Measurements from ENCODE around the gene ARPC5L. TPM values are rescaled to one million over a fixed set of nuclear protein-coding genes. Genes with fewer than 3 reads are reported as not detected.

ARPC5L gene
- total and polyA plus RNA-seq, 2 experiments from 2014 or later, result 24.3 to 88.8 TPM

DNA sequence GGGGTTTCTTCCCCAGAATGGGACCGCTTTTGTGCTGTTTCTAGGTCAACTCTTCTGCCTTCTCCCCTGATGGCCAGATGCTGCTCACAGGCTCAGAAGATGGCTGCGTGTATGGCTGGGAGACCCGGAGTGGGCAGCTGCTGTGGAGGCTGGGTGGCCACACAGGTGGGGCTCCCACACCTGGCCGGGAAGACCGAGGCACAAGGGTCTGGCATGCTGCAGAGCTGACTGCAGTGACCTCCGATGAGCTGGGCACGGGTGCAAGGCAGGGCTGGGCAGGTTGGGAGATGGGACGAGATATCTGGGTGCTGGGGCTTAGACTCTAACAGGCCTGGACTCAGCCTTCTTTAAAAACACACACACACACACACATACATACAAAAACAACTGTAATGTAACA, 7.8 kb upstream of the ARPC5L start:
- peaks cover 5% of the 10 kb centered on the region for H3K4me1 ChIP-seq (ENCODE audit: low read depth)

DNA sequence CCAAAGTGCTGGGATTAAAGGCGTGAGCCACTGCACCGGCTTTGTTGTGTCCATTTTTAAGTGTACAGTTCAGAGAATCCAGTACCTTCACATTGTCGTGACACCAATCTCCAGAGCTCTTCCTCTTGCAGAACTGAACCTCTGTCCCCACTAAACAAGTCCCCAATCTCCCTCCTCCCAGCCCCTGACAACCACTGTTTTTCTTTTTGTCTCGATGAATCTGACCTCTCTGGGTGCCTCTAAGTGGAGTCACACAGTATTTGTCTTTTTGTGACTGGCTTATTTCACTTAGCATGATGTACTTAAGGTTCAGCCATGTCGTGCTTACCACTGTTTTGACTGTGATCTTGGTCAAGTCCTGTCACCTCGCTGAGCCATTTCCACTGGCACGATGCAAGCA, 7.1 kb upstream of the ARPC5L start:
- Histone ChIP-seq H3K27ac (no peak overlapping the region), H3K36me3 (peaks cover 21% of the 10 kb centered on the region), H3K4me1 (ENCODE audit: low read depth) (peaks cover 5% of the 10 kb centered on the region), H3K9me3 (ENCODE audit: low read depth) (no peaks in the 10 kb centered on the region), H3K4me3 (no peak overlapping the region), H3K27me3 (no peaks in the 10 kb centered on the region)
- TF ChIP-seq, protein P1, sequence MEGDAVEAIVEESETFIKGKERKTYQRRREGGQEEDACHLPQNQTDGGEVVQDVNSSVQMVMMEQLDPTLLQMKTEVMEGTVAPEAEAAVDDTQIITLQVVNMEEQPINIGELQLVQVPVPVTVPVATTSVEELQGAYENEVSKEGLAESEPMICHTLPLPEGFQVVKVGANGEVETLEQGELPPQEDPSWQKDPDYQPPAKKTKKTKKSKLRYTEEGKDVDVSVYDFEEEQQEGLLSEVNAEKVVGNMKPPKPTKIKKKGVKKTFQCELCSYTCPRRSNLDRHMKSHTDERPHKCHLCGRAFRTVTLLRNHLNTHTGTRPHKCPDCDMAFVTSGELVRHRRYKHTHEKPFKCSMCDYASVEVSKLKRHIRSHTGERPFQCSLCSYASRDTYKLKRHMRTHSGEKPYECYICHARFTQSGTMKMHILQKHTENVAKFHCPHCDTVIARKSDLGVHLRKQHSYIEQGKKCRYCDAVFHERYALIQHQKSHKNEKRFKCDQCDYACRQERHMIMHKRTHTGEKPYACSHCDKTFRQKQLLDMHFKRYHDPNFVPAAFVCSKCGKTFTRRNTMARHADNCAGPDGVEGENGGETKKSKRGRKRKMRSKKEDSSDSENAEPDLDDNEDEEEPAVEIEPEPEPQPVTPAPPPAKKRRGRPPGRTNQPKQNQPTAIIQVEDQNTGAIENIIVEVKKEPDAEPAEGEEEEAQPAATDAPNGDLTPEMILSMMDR (IDR thresholded peaks at IDR 0.05; ENCODE audit: low read depth, low read length), result no peak
- no peak for DNase-seq (ENCODE audit: low read depth in 1 of 2, low spot score in 1 of 2)

More for the DNA sequence above, 7.8 kb upstream of the ARPC5L start:
- no peak for DNase-seq (ENCODE audit: low read depth in 1 of 2, low spot score in 1 of 2)
- no peak overlapping the region for H3K27ac ChIP-seq
- H3K36me3 ChIP-seq, result peaks cover 15% of the 10 kb centered on the region
- TF ChIP-seq, protein P1 (IDR thresholded peaks at IDR 0.05; ENCODE audit: low read depth, low read length), result no peak
- H3K4me3 ChIP-seq, result no peak overlapping the region
- H3K27me3 ChIP-seq, result no peaks in the 10 kb centered on the region
- H3K9me3 ChIP-seq (ENCODE audit: low read depth), result no peaks in the 10 kb centered on the region

DNA sequence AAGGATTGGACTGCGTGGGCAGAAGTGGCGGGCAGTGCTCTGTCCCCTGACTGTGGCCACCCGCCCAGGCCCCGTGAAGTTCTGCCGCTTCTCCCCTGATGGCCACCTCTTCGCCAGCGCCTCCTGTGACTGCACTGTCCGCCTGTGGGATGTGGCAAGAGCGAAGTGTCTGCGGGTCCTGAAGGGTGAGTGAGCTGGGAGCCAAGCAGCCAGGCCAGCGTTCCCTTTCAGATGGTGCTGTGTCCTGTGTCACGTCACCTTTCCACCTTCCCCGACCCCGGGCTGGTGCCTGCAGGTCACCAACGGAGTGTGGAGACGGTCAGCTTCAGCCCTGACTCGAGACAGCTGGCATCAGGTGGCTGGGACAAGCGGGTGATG, 6.4 kb upstream of the ARPC5L start:
- H3K36me3 ChIP-seq, result peaks cover 27% of the 10 kb centered on the region
- no peak for DNase-seq (ENCODE audit: low read depth in 1 of 2, low spot score in 1 of 2)
- no peaks in the 10 kb centered on the region for H3K27me3 ChIP-seq
- H3K4me3 ChIP-seq, result no peak overlapping the region
- peaks cover 8% of the 10 kb centered on the region for H3K4me1 ChIP-seq (ENCODE audit: low read depth)
- TF ChIP-seq, protein P1 (IDR thresholded peaks at IDR 0.05; ENCODE audit: low read depth, low read length), result no peak
- peak overlapping the region; percentile 43 for H3K27ac ChIP-seq
- no peaks in the 10 kb centered on the region for H3K9me3 ChIP-seq (ENCODE audit: low read depth)

DNA sequence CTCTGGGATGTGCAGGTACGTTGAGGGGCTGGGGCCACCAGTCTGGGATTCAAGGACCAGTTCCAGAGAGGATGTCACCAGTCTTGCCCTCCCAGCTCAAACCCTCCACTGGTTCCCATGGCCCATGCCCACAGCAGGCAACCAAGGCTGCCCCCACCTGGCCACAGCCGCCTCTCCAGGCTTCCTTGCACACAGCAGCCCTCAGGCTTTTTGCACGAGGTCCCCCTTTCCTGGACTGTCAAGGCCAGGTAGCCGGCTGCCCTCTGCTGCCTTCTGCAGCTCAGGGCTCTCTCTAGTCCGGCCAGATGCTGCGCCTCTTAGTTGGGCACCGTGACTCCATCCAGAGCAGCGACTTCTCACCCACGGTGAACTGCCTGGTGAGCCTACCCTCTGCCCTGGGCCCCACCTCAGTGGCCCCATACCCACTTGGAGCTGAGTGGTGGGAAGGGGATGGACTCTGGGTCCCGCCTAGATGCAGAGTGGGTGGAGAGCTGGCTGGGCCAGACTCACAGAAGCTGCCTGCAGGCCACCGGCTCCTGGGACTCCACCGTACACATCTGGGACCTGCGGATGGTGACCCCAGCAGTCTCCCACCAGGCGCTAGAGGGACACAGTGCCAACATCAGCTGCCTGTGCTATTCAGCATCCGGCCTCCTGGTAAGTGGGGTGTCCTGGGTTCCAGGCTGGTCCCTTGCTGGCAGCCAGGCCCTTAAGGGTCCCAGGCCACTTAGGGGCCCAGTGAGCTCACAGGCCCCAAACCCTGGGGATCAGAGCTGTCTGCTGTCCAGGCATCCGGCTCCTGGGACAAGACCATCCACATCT, 5.8 kb upstream of the ARPC5L start:
- Histone ChIP-seq H3K27ac (peak overlapping the region; percentile 43), H3K27me3 (no peaks in the 10 kb centered on the region), H3K4me3 (no peak overlapping the region), H3K36me3 (peaks cover 27% of the 10 kb centered on the region), H3K4me1 (ENCODE audit: low read depth) (peaks cover 12% of the 10 kb centered on the region), H3K9me3 (ENCODE audit: low read depth) (no peaks in the 10 kb centered on the region)
- DNase-seq (ENCODE audit: low read depth in 1 of 2, low spot score in 1 of 2), result peak; percentile 36 to 37
- TF ChIP-seq, protein P1 (IDR thresholded peaks at IDR 0.05; ENCODE audit: low read depth, low read length), result peak; percentile 33

DNA sequence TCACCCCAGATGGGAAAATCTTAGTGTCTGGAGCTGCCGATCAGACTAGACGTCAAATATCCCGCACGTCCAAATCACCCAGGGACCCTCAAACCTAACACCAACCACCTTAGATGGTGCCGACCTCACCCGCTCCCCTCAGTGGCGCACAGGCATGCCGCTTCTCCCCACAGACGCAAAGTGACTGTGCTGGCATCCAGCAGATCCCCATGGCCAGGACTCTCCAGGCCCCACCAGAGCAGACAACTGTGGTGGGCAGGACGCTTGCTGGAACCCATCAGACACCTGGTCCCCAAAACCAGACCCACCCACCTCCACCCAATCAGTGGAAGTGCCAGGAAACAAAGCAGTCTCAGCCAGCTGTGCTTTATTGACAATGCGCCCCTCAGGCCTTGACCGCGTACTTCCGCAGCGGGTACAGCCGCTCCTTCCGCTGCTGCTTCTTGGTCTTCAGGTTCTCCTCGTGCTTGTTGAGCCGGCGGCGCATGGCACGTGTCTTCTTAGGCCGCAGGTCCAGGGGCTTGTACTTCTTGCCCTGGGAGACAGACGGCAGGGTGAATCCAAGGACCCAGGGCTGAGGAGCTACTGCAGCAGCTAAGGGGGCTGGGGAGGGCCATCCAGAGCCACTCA, 4.3 kb upstream of the ARPC5L start:
- H3K4me1 ChIP-seq (ENCODE audit: low read depth), result peaks cover 6% of the 10 kb centered on the region
- H3K4me3 ChIP-seq, result no peak overlapping the region
- peaks cover 27% of the 10 kb centered on the region for H3K36me3 ChIP-seq
- H3K9me3 ChIP-seq (ENCODE audit: low read depth), result no peaks in the 10 kb centered on the region
- TF ChIP-seq, protein P1 (IDR thresholded peaks at IDR 0.05; ENCODE audit: low read depth, low read length), result no peak
- no peak for DNase-seq (ENCODE audit: low read depth in 1 of 2, low spot score in 1 of 2)
- H3K27ac ChIP-seq, result no peak overlapping the region
- H3K27me3 ChIP-seq, result no peaks in the 10 kb centered on the region

Data from cardiac muscle cell (in vitro differentiated cells and primary cell).